ENCODE data around the gene MTREX. TPM values are rescaled to one million over a fixed set of nuclear protein-coding genes. Genes with fewer than 3 reads are reported as not detected.

MTREX gene
- total and polyA plus RNA-seq, 4 donors: 17.4 to 88.4 (median 35.9) TPM

DNA sequence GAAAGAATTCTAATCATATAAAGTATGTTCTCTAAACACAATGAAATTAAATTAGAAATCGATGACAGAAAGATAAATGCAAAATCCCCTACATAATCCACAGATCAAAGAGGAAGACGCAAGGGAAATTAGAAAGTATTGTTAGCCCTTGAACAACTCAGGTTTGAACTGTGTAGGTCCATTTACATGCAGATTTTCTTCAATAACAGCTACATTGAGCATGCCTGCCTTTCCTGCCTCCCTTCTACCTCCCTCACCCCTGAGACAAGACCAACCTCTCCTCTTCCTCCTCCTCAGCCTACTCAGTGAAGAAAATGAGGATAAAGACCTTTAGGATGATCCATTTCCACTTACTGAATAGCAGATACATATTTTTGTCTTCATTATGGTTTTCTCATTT is 151.8 kb downstream of the MTREX start:
- H3K4me3 ChIP-seq: no peak overlapping the region
- TF ChIP-seq CTCF (IDR thresholded peaks at IDR 0.05; ENCODE audit: control extremely low read depth, extremely low read depth): no peak
- H3K9ac ChIP-seq (ENCODE audit: insufficient read depth in 1 of 2, low read length in 2 of 2): no peak overlapping the region
- ATAC-seq (ENCODE audit: insufficient read depth, low FRiP score) (no peak), DNase-seq (no peak)
- no peaks in the 10 kb centered on the region for H3K9me3 ChIP-seq (ENCODE audit: control insufficient read depth in 4 of 4, insufficient read depth in 3 of 4, low read length in 3 of 4)
- H3K4me1 ChIP-seq (ENCODE audit: control insufficient read depth in 5 of 5, insufficient read depth in 5 of 5, low read length in 5 of 5): peaks cover 0 to 6% (median 3%) of the 10 kb centered on the region in 5 donors
- H3K27ac ChIP-seq (ENCODE audit: low read depth in 1 of 2, low read length in 1 of 2): no peak overlapping the region
- whole genome bisulfite sequencing, 2 donors: 75 to 98% methylated on average over 2 of the region's 2 CpGs
- no peaks in the 10 kb centered on the region for H3K27me3 ChIP-seq (ENCODE audit: control insufficient read depth in 3 of 3, insufficient read depth in 3 of 3, low read length in 2 of 3)
- H3K36me3 ChIP-seq (ENCODE audit: control insufficient read depth in 4 of 4, insufficient read depth in 4 of 4, low read length in 4 of 4): peaks cover 0 to 28% (median 6%) of the 10 kb centered on the region in 4 donors

DNA sequence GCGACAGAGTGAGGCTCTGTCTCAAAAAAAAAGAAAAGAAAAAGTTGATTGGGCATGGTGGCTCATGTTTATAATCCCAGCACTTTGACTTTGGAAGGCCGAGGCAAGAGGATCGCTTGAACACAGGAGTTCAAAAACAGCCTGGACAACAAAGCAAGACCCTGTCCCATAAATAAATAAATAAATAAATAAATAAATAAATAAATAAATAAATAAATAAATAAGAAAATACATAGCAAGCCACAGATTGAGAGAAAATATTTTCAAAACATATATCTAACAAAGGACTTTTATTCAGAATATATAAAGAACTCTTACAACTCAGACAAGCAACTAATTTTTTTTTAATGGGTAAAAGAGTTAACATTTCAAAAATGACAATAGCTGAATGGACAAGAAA is 155.8 kb downstream of the MTREX start:
- DNase-seq: no peak
- Histone ChIP-seq H3K9ac (ENCODE audit: insufficient read depth in 1 of 2, low read length in 2 of 2) (no peak overlapping the region), H3K27ac (ENCODE audit: low read depth in 1 of 2, low read length in 1 of 2) (no peak overlapping the region), H3K27me3 (ENCODE audit: control insufficient read depth in 3 of 3, insufficient read depth in 3 of 3, low read length in 2 of 3) (no peaks in the 10 kb centered on the region), H3K4me1 (ENCODE audit: control insufficient read depth in 5 of 5, insufficient read depth in 5 of 5, low read length in 5 of 5) (peaks cover 0 to 11% (median 7%) of the 10 kb centered on the region in 5 donors), H3K9me3 (ENCODE audit: control insufficient read depth in 4 of 4, insufficient read depth in 3 of 4, low read length in 3 of 4) (no peaks in the 10 kb centered on the region), H3K4me3 (no peak overlapping the region), H3K36me3 (ENCODE audit: control insufficient read depth in 4 of 4, insufficient read depth in 4 of 4, low read length in 4 of 4) (peaks cover 0 to 23% (median 10%) of the 10 kb centered on the region in 4 donors)
- WGBS, 2 donors: 98 to 100% methylated on average over 3 of the region's 3 CpGs
- no peak for ATAC-seq (ENCODE audit: insufficient read depth, low FRiP score)
- no peak for TF ChIP-seq CTCF (IDR thresholded peaks at IDR 0.05; ENCODE audit: control extremely low read depth, extremely low read depth)

DNA sequence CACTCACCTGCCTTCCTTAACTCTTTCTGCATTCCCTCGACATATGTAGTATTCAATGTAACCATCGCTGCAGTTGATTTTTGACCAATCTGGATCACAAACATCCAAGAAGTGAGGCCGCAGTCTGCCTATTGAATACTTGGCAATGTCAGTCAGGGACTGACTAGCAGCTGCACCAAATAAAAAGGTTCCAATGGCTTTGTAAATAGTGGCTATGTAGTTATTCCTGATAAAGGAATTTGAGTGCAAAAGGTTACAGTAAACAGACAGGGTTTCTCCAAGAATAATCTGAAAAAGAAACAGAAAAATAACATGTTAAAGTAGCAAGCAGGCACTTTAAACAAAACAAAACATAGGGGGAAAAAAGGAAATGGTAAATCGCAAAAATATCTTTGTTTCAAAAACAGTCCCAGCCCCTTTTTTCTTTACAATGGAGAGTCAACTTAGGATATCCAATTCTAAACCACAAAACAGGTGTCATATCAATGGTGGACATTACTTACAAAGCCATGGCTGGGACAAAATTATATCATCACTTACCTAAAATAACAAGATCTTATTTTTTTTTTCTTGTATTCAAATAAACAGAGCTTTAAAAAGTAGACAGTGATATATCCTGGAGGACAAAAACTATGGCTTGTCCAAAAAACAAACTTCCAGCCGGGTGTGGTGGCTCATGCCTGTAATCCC is 160.2 kb downstream of the MTREX start:
- Histone ChIP-seq H3K9me3 (ENCODE audit: control insufficient read depth in 4 of 4, insufficient read depth in 3 of 4, low read length in 3 of 4) (no peaks in the 10 kb centered on the region), H3K4me3 (no peak overlapping the region), H3K4me1 (ENCODE audit: control insufficient read depth in 5 of 5, insufficient read depth in 5 of 5, low read length in 5 of 5) (peaks cover 0 to 22% (median 4%) of the 10 kb centered on the region in 5 donors), H3K9ac (ENCODE audit: insufficient read depth in 1 of 2, low read length in 2 of 2) (peak overlapping the region in 1 of 2 donors; percentile 29), H3K27me3 (ENCODE audit: control insufficient read depth in 3 of 3, insufficient read depth in 3 of 3, low read length in 2 of 3) (no peaks in the 10 kb centered on the region), H3K27ac (ENCODE audit: low read depth in 1 of 2, low read length in 1 of 2) (peak overlapping the region in 1 of 2 donors; percentile 9), H3K36me3 (ENCODE audit: control insufficient read depth in 4 of 4, insufficient read depth in 4 of 4, low read length in 4 of 4) (peaks cover 0 to 25% (median 8%) of the 10 kb centered on the region in 4 donors)
- WGBS, 2 donors: 59 to 74% methylated on average over 5 of the region's 5 CpGs
- no peak for ATAC-seq (ENCODE audit: insufficient read depth, low FRiP score)
- DNase-seq: peak in 2 of 3 donors; percentile 39 to 44
- TF ChIP-seq CTCF (IDR thresholded peaks at IDR 0.05; ENCODE audit: control extremely low read depth, extremely low read depth): no peak

Measured in lung (tissue), 12 donors.